GM12875 (cell line): ENCODE data around the gene CCDC39.
A peak's percentile ranks its signal among the peaks of the same experiment; 100 is the strongest.

ENCODE experiments used
- H3K4me3 ChIP-seq: one replicate; pipeline ENCODE4 v1.5.1; 2011; ENCODE audit warnings: low read depth, low read length, control low read depth
- CTCF ChIP-seq: IDR thresholded peaks from 2 replicates; pipeline ENCODE4 v1.5.1; 2011; ENCODE audit warnings: low read depth, mild to moderate bottlenecking, control low read depth, inconsistent platforms, low read length, moderate library complexity, borderline replicate concordance; ENCODE audit not compliant: insufficient read depth

Gene CCDC39

GRCh38 chr3:180694321-180694720 lies 15.0 kb upstream of the CCDC39 start:
- H3K4me3 ChIP-seq, result no peak overlapping the region
- TF ChIP-seq CTCF, result no peak

GRCh38 chr3:180693656-180694055 lies 14.4 kb upstream of the CCDC39 start:
- TF ChIP-seq CTCF, result no peak
- H3K4me3 ChIP-seq, result no peak overlapping the region

- no peak overlapping the region for H3K4me3 ChIP-seq
- no peak for TF ChIP-seq CTCF
These were observed 10.8 kb upstream of the CCDC39 start for GRCh38 chr3:180690061-180690460.

GRCh38 chr3:180684807-180685206 lies 5.5 kb upstream of the CCDC39 start:
- H3K4me3 ChIP-seq, result no peak overlapping the region
- no peak for TF ChIP-seq CTCF

- no peak overlapping the region for H3K4me3 ChIP-seq
- no peak for TF ChIP-seq CTCF
These were observed 4.5 kb upstream of the CCDC39 start for GRCh38 chr3:180683816-180684215.

- peak; percentile 46; the same call in 1 of the 2 replicates for TF ChIP-seq CTCF
- H3K4me3 ChIP-seq, result peak overlapping the region; percentile 61
These were observed 775 bp upstream of the CCDC39 start for GRCh38 chr3:180680097-180680430.

GRCh38 chr3:180678231-180678630 lies 1.1 kb downstream of the CCDC39 start:
- no peak for TF ChIP-seq CTCF
- H3K4me3 ChIP-seq, result no peak overlapping the region
